H1 (cell line): ENCODE results near the gene HOXB6. TPM values are rescaled to one million over a fixed set of nuclear protein-coding genes. Genes with fewer than 3 reads are reported as not detected.

Source experiments
- CTCF ChIA-PET: fragments of 300-600 bp; sonication (Branson Sonifier 250); formaldehyde crosslinking; loops from one replicate; lab custom pipeline; 2021; ENCODE audit not compliant: partially characterized antibody; lab: Charles Lee
- POLR2A ChIA-PET: fragments of 300-600 bp; sonication (Branson Sonifier 250); formaldehyde crosslinking; loops from one replicate; lab custom pipeline; 2021; ENCODE audit warnings: inconsistent platforms; ENCODE audit not compliant: partially characterized antibody; lab: Charles Lee
- DNase-seq, 2 experiments: peaks; one replicate each; pipeline versions ENCODE4 v3.0.0 to v3.0.0-alpha.2; 2010 to 2022; ENCODE audit warnings: low spot score in 2 of 2, low read depth in 1 of 2, mixed read lengths in 1 of 2
- FAIRE-seq: peaks from 2 replicates; lab custom pipeline; 2011; peaks lifted over from hg19 to GRCh38; lab: Jason Lieb, UNC
- H2AFZ ChIP-seq: 2 replicates; pipeline ENCODE4 v1.8.1; 2012; ENCODE audit warnings: low read length, inconsistent platforms
- H2AK5ac ChIP-seq: 2 replicates; pipeline ENCODE4 v1.6.1; 2013; ENCODE audit warnings: low read depth, low read length
- H2BK120ac ChIP-seq: replicated peaks from 2 replicates; pipeline ENCODE3; 2013; ENCODE audit warnings: low read depth, low read length, inconsistent platforms
- H2BK12ac ChIP-seq: 2 replicates; pipeline ENCODE4 v1.6.1; 2013; ENCODE audit warnings: low read depth, low read length
- H2BK15ac ChIP-seq: 2 replicates; pipeline ENCODE4 v1.6.1; 2013; ENCODE audit warnings: low read length
- H2BK20ac ChIP-seq: 2 replicates; pipeline ENCODE4 v1.6.1; 2013; ENCODE audit warnings: low read length
- H2BK5ac ChIP-seq: 2 replicates; pipeline ENCODE4 v1.6.1; 2013; ENCODE audit warnings: low read depth, low read length
- H3K14ac ChIP-seq: 2 replicates; pipeline ENCODE4 v1.6.1; 2013; ENCODE audit warnings: inconsistent platforms; ENCODE audit not compliant: insufficient read length
- H3K18ac ChIP-seq: 2 replicates; pipeline ENCODE4 v1.6.1; 2013; ENCODE audit warnings: low read length; ENCODE audit errors: extremely low read depth
- H3K23ac ChIP-seq: 2 replicates; pipeline ENCODE4 v1.6.1; 2013; ENCODE audit warnings: inconsistent platforms; ENCODE audit not compliant: insufficient read length
- H3K23me2 ChIP-seq: 2 replicates; pipeline ENCODE4 v1.6.1; 2013; ENCODE audit warnings: low read depth, low read length
- H3K27ac ChIP-seq: 2 replicates; pipeline ENCODE4 v1.6.1; 2011; ENCODE audit warnings: low read depth, low read length, inconsistent platforms
- H3K27me3 ChIP-seq, 4 experiments: replicated peaks in 1 of 4; 1 replicate in 1 of 4; 2 replicates in 3 of 4; pipeline versions ENCODE4 v1.6.1 to v1.8.1; 2011 to 2013; ENCODE audit warnings: low read length in 3 of 4, mild to moderate bottlenecking in 3 of 4, inconsistent platforms in 2 of 4, mixed read lengths in 2 of 4, moderate library complexity in 1 of 4; ENCODE audit not compliant: control insufficient read depth in 3 of 4, insufficient read depth in 3 of 4; ENCODE audit errors: extremely low read depth in 1 of 4
- H3K36me3 ChIP-seq, 4 experiments: 2 replicates each; pipeline versions ENCODE4 v1.6.1 to v1.8.1; 2011 to 2013; ENCODE audit warnings: mild to moderate bottlenecking in 4 of 4, low read length in 3 of 4, moderate library complexity in 2 of 4, control low read depth in 1 of 4, inconsistent platforms in 1 of 4; ENCODE audit not compliant: insufficient read depth in 4 of 4, control insufficient read depth in 2 of 4
- H3K4ac ChIP-seq: replicated peaks from 2 replicates; pipeline ENCODE3; 2013; ENCODE audit warnings: low read length, low read depth, mixed read lengths, inconsistent platforms; ENCODE audit not compliant: insufficient read length
- H3K4me1 ChIP-seq, 4 experiments: replicated peaks in 1 of 4; 1 replicate in 1 of 4; 2 replicates in 3 of 4; pipeline versions ENCODE4 v1.6.1 to v1.8.1; 2011 to 2013; ENCODE audit warnings: low read length in 3 of 4, inconsistent platforms in 2 of 4, mixed read lengths in 1 of 4; ENCODE audit not compliant: insufficient read depth in 4 of 4, control insufficient read depth in 3 of 4
- H3K4me2 ChIP-seq, 2 experiments: 2 replicates each; pipeline versions ENCODE4 v1.6.1 to v1.8.1; 2011 to 2013; ENCODE audit warnings: low read depth in 2 of 2, low read length in 2 of 2, control low read depth in 1 of 2, inconsistent platforms in 1 of 2, mild to moderate bottlenecking in 1 of 2; ENCODE audit not compliant: insufficient read depth in 1 of 2
- H3K4me3 ChIP-seq, 4 experiments: fragments of 200-600, 300-600 bp in 1 of 4; sonication (generic), shearing (Covaris generic), sonication (Bioruptor Twin) in 1 of 4; 2 replicates each; pipeline versions ENCODE4 v1.5.1 to v1.8.1; 2011 to 2016; ENCODE audit warnings: low read length in 4 of 4, low read depth in 3 of 4, control low read depth in 2 of 4, inconsistent platforms in 2 of 4, mild to moderate bottlenecking in 2 of 4, mixed read lengths in 1 of 4, moderate library complexity in 1 of 4; ENCODE audit not compliant: insufficient read depth in 2 of 4; ENCODE audit errors: extremely low read depth in 1 of 4
- H3K56ac ChIP-seq: replicated peaks from 2 replicates; pipeline ENCODE3; 2013; ENCODE audit warnings: low read depth, mild to moderate bottlenecking, mixed read lengths, low read length, inconsistent platforms; ENCODE audit not compliant: insufficient read length
- H3K79me1 ChIP-seq: 2 replicates; pipeline ENCODE4 v1.6.1; 2013; ENCODE audit warnings: low read depth, low read length, control low read depth
- H3K79me2 ChIP-seq, 2 experiments: 2 replicates each; pipeline versions ENCODE4 v1.6.1 to v1.8.1; 2012 to 2013; ENCODE audit warnings: low read length in 2 of 2, mild to moderate bottlenecking in 2 of 2, inconsistent platforms in 1 of 2; ENCODE audit not compliant: insufficient read depth in 2 of 2, control insufficient read depth in 1 of 2
- H3K9ac ChIP-seq, 4 experiments: replicated peaks in 1 of 4; 1 replicate in 1 of 4; 2 replicates in 3 of 4; pipeline versions ENCODE4 v1.6.1 to v1.8.1; 2011 to 2013; ENCODE audit warnings: low read depth in 3 of 4, low read length in 3 of 4, control low read depth in 2 of 4, mild to moderate bottlenecking in 2 of 4, moderate library complexity in 2 of 4, inconsistent platforms in 1 of 4; ENCODE audit errors: extremely low read depth in 1 of 4
- H3K9me3 ChIP-seq, 2 experiments: 2 replicates each; pipeline versions ENCODE4 v1.6.1 to v1.8.1; 2012 to 2013; ENCODE audit warnings: mild to moderate bottlenecking in 2 of 2, moderate library complexity in 2 of 2, control low read depth in 1 of 2, inconsistent platforms in 1 of 2, low read depth in 1 of 2, low read length in 1 of 2, mixed read lengths in 1 of 2; ENCODE audit not compliant: insufficient read depth in 2 of 2
- H4K20me1 ChIP-seq, 2 experiments: replicated peaks in 1 of 2; 2 replicates each; pipeline versions ENCODE3 to v1.8.1; 2011 to 2013; ENCODE audit warnings: inconsistent platforms in 2 of 2, low read length in 2 of 2, mild to moderate bottlenecking in 1 of 2; ENCODE audit not compliant: insufficient read depth in 2 of 2, control insufficient read depth in 1 of 2
- H4K5ac ChIP-seq: 2 replicates; pipeline ENCODE4 v1.6.1; 2013; ENCODE audit warnings: low read length, low read depth, mixed read lengths, inconsistent platforms; ENCODE audit not compliant: insufficient read length
- H4K8ac ChIP-seq: 2 replicates; pipeline ENCODE4 v1.8.0; 2013; ENCODE audit warnings: mild to moderate bottlenecking, moderate library complexity, low read length, inconsistent platforms; ENCODE audit not compliant: insufficient read depth; ENCODE audit errors: extremely low read depth
- H4K91ac ChIP-seq: replicated peaks from 2 replicates; pipeline ENCODE3; 2013; ENCODE audit warnings: low read length, mixed read lengths, inconsistent platforms; ENCODE audit not compliant: insufficient read length
- CBX8 ChIP-seq: fragments of 300-800, 300-1000 bp; sonication (generic); IDR thresholded peaks from 2 replicates; pipeline ENCODE4 v1.7.1; 2016; ENCODE audit warnings: low read depth, low read length, borderline replicate concordance
- CREB1 ChIP-seq: IDR thresholded peaks from 2 replicates; pipeline ENCODE4 v1.6.1; 2012; ENCODE audit warnings: inconsistent platforms
- CTBP2 ChIP-seq: IDR thresholded peaks from 2 replicates; pipeline ENCODE4 v1.7.0; 2011; ENCODE audit warnings: borderline replicate concordance, mild to moderate bottlenecking, moderate library complexity, mixed read lengths, low read length; ENCODE audit not compliant: insufficient read depth, insufficient read length
- HDAC2 ChIP-seq, 2 experiments: fragments of 300-600 bp in 1 of 2; sonication (generic) in 1 of 2; IDR thresholded peaks; 2 replicates each; pipeline ENCODE4 v1.6.1; 2011 to 2012; ENCODE audit warnings: low read depth in 2 of 2, low read length in 2 of 2, mild to moderate bottlenecking in 2 of 2, moderate library complexity in 2 of 2, borderline replicate concordance in 1 of 2, inconsistent platforms in 1 of 2
- RAD21 ChIP-seq, 2 experiments: IDR thresholded peaks in 1 of 2; conservative IDR thresholded peaks in 1 of 2; 2 replicates each; pipeline ENCODE4 v1.6.1; 2011; ENCODE audit warnings: low read depth in 2 of 2, low read length in 2 of 2, improper control_type of control experiment in 1 of 2, inconsistent platforms in 1 of 2, mild to moderate bottlenecking in 1 of 2, moderate library complexity in 1 of 2
- RNF2 ChIP-seq: fragments of 200-900, 300-1000 bp; sonication (generic); IDR thresholded peaks from 2 replicates; pipeline ENCODE4 v1.7.1; 2016; ENCODE audit warnings: borderline replicate concordance, low read depth, mild to moderate bottlenecking, antibody characterized with exemption, low read length; ENCODE audit not compliant: poor library complexity, severe bottlenecking; ENCODE audit errors: missing control alignments
- TCF12 ChIP-seq: IDR thresholded peaks from 2 replicates; pipeline ENCODE4 v1.6.1; 2011; ENCODE audit warnings: low read depth, mild to moderate bottlenecking, low read length
- YY1 ChIP-seq: IDR thresholded peaks from 2 replicates; pipeline ENCODE4 v1.6.1; 2011; ENCODE audit warnings: low read depth, mild to moderate bottlenecking, low read length
- WGBS, 2 experiments: shearing (Covaris generic) in 1 of 2; methylation state at CpG; one replicate each; pipeline versions ENCODE4 v1.1.6 to v1.1.7; 2013 to 2015; ENCODE audit warnings: low lambda C conversion rate in 2 of 2, mixed read lengths in 2 of 2, inconsistent platforms in 1 of 2, low coverage in 1 of 2, missing lambda C conversion rate in 1 of 2; ENCODE audit not compliant: insufficient replicate concordance in 2 of 2, insufficient coverage in 1 of 2, insufficient read length in 1 of 2; ENCODE audit errors: extremely low coverage in 1 of 2, missing lambda C conversion rate in 1 of 2; 5-methylcytosine and 5-hydroxymethylcytosine counted together
- polyA plus RNA-seq, 7 experiments: library from polyadenylated mRNA; depleted of rRNA in 3 of 7; stranded (reverse) in 5 of 7; unstranded in 2 of 7; fragments of >200 nt in 5 of 7; fragments of 200-250 nt in 2 of 7; gene quantifications; 1 replicate in 5 of 7; 2 replicates in 1 of 7; 4 replicates in 1 of 7; pipeline versions ENCODE4 v1.2.1 to v1.2.3, GENCODE V29; 2011 to 2013; ENCODE audit warnings: missing spikeins in 2 of 7, mixed read lengths in 2 of 7
- total RNA-seq: library from RNA; stranded (reverse); fragmentation: NEBNext Ultra II Directional; extraction: Animal tissue kit (Norgen Biotek cat#: 25700); gene quantifications from 2 replicates; pipeline ENCODE4 v1.2.1, GENCODE V29; 2021
- TF ChIP-seq, protein P1 (sequence below): IDR thresholded peaks from 2 replicates; pipeline ENCODE4 v1.6.1; 2012; ENCODE audit warnings: inconsistent platforms

Gene HOXB6
- total and polyA plus RNA-seq, 2 of the 8 experiments (the other 6 are each of a cell fraction or from before 2014, with no cell fraction given), result not detected

DNA sequence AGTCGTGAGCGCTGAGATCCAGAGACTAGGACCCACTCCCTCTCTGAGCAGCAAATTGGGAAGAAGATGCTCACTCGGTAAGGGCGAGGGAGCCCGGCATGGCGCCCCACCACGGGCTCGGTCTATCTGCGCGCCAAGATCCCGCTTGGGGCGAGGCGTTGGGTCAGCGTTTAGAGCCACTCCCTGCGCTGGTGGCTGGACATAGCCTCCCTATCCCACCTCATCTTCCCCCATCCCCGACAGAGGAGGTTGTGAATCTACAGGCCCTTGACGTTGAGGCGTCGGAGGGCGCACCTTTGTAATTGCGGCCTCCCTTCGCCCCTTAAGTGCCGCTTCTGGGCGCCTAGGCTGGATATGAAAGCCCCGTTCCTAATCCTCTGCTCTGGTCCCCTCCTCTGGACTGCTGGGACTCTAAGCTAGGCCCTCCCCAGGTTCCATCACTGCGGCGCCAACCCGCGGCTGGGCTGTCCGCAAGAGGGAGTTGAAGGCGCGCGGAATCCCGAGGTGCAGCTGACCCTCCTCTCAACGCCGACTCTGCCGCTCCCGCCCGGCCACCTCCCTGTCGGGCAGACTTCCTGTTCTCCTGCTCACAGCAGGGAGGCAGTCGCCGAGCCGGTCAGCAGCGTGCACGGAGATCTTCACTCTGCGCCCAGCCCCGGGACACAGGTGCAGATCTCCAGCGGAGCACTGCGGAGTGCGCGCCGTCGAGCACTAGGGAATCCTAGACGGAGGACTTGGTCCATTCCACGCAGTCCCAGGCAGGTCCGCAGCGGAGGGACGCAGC lies 37.5 kb upstream of the HOXB6 start:
- no peak overlapping the region for H2BK5ac ChIP-seq
- no peaks in the 10 kb centered on the region for H3K9me3 ChIP-seq
- H3K4me2 ChIP-seq, result peak overlapping the region; percentile 7 to 37; a peak in 3 of 4 replicates
- no peaks in the 10 kb centered on the region for H3K79me1 ChIP-seq
- peak overlapping the region; percentile 60; the same call in 1 of the 2 replicates for H2BK12ac ChIP-seq
- no peak for FAIRE-seq
- H3K36me3 ChIP-seq, result peaks cover 0 to 10% (median 0%) of the 10 kb centered on the region in 4 experiments; a peak in 1 of 8 replicates
- CTCF ChIA-PET, result interaction anchor here (0.6 to 3.4 kb wide), 10 partner anchors 13 to 237 kb away, joined by 3 to 15 read pairs (median 3); no protein-coding TSS in a partner anchor
- H4K91ac ChIP-seq, result no peak overlapping the region
- no peak overlapping the region for H3K4me3 ChIP-seq
- no peak overlapping the region for H4K5ac ChIP-seq
- peaks cover 6 to 26% of the 10 kb centered on the region in 2 experiments for H4K20me1 ChIP-seq
- 5% methylated on average over 51 of the region's 58 CpGs; no CpG with 5 or more reads in 1 of the 2 experiments for WGBS, 2 experiments
- H3K79me2 ChIP-seq, result no peaks in the 10 kb centered on the region
- POLR2A ChIA-PET, result no interaction called here
- no peak overlapping the region for H3K4ac ChIP-seq
- H4K8ac ChIP-seq, result peak overlapping the region; percentile 85
- H3K18ac ChIP-seq, result no peak overlapping the region; the same call in 1 of the 2 replicates
- H3K27ac ChIP-seq, result no peak overlapping the region
- H3K27me3 ChIP-seq, result peaks cover 98 to 100% (median 100%) of the 10 kb centered on the region in 4 experiments
- H2BK120ac ChIP-seq, result no peak overlapping the region
- no peak overlapping the region for H3K14ac ChIP-seq
- H3K4me1 ChIP-seq, result peaks cover 0 to 10% (median 9%) of the 10 kb centered on the region in 4 experiments; a peak in 5 of 7 replicates
- H2BK20ac ChIP-seq, result no peak overlapping the region
- peak in 1 of 2 experiments; percentile 79 for DNase-seq
- H2AFZ ChIP-seq, result no peak overlapping the region
- H3K9ac ChIP-seq, result no peak overlapping the region
- H3K23ac ChIP-seq, result no peak overlapping the region
- no peak overlapping the region for H3K56ac ChIP-seq
- H2BK15ac ChIP-seq, result no peak overlapping the region
- peaks cover 3% of the 10 kb centered on the region; the same call in 1 of the 2 replicates for H3K23me2 ChIP-seq
- H2AK5ac ChIP-seq, result no peak overlapping the region
- TF ChIP-seq HDAC2 (IDR thresholded peaks at IDR 0.05; ENCODE audit: borderline replicate concordance in 1 of 2, low read depth in 2 of 2, low read length in 2 of 2), result no peak
- TF ChIP-seq CBX8, result 0 out of 2 replicates have a peak, but pooled peaks have one; percentile 34
- TF ChIP-seq RNF2, result peak; percentile 31
- 0 out of 2 replicates have a peak, but pooled peaks have one; percentile 12 for TF ChIP-seq YY1
- TF ChIP-seq, protein P1, sequence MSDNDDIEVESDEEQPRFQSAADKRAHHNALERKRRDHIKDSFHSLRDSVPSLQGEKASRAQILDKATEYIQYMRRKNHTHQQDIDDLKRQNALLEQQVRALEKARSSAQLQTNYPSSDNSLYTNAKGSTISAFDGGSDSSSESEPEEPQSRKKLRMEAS, result peak; percentile 34; the same call in 1 of the 2 replicates
- no peak for TF ChIP-seq CREB1
- TF ChIP-seq TCF12, result 0 out of 2 replicates have a peak, but pooled peaks have one; percentile 43
- TF ChIP-seq CTBP2, result peak; percentile 29
- TF ChIP-seq RAD21 (IDR thresholded peaks at IDR 0.05 in 1 of 2, conservative IDR thresholded peaks at IDR 0.05 in 1 of 2; ENCODE audit: low read depth in 2 of 2, low read length in 2 of 2), result peak in 1 of 2 experiments; percentile 28; a peak in 2 of 4 replicates
